ACHN (cell line): ENCODE measurements around the gene JKAMP.

ENCODE experiments used
- DNase-seq: peaks from one replicate; pipeline ENCODE4 v3.0.0-alpha.2; 2015
- in situ Hi-C: cut with HindIII; loops from 2 replicates; pipeline ENCODE4 v1.10.0; 2017; ENCODE audit warnings: low sequenced_read_pairs, low pct_ligation_motif_present, low pct_unique_long_range_greater_than_20kb

Gene JKAMP

DNA sequence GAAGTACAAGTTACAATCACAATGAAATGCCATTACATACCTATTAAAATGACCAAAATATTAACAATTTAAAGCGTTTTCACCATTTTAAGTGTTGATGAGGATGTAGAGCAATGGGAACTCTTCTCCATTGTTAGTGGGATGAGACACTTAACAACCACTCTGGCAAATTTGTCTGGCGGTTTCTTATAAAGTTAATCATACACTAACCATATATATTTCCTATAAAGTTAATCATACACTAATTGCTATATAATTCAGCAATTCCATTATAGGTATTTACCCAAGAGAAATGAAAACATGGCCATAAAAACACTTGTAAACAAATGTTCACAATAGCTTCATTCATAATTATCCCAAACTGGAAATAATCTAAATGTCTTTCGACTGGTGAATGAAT, 35.9 kb downstream of the JKAMP start:
- in situ Hi-C loops, result no loop called here
- DNase-seq, result no peak

DNA sequence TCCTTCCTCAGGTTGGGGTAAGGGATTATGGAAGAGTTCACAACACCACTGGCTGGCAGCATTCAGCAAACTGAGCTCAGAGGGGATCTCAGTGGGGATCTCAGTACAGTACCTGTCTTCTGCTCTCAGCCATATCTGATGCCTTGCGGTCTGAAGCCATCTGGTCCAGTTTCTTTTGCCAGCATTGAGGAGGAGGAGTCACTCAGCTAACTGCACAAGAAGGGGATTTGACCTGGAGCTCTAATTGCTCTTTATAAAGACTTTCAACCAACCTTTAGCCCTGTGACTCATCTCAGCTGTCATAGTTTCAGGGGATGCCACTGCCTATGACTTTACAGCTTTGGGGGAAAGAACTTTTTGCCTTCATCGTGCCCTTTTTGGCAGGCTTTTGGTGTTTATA, 44.9 kb downstream of the JKAMP start:
- no peak for DNase-seq
- in situ Hi-C loops, result no loop called here

DNA sequence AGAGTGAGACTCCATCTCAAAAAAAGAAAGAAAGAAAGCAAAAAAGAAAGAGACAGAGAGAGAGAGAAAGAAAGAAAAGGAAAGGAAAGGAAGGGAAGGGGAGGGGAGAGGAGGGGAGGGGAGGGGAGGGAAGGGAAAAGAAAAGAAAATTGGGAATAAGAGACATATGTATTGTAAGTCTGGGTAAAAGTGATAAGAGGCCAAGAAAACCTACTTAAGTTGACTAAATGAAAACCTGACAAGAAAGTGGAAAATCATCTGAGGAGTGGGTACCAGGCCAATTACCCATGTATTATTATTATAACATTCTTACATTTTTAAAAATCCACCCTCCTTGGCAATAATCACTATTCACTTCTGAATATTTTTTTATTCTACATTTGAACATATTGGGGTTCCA, 46.0 kb downstream of the JKAMP start:
- in situ Hi-C loops, result no loop called here

DNA sequence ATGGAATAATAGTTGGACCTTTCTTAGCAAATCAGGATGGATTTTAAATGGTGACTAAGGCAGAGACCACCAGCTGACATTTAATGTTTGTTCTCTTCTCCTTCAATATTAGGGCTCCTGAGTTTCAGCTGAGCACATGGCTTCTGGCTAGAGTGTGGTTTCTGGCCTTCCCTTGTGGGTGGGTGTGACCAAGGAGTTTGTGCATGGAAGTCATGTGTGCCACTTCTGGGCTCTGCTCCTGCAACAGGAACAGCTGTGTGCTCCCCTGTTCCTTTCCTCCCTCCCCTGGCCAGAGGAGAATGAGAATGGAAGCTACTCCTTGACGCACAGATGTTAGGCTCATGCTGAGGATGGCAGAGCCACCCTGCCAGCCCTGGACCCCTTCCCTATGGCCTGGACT, 48.1 kb downstream of the JKAMP start:
- in situ Hi-C loops, result no loop called here
- no peak for DNase-seq

More for the DNA sequence above, 46.0 kb downstream of the JKAMP start:
- no peak for DNase-seq

DNA sequence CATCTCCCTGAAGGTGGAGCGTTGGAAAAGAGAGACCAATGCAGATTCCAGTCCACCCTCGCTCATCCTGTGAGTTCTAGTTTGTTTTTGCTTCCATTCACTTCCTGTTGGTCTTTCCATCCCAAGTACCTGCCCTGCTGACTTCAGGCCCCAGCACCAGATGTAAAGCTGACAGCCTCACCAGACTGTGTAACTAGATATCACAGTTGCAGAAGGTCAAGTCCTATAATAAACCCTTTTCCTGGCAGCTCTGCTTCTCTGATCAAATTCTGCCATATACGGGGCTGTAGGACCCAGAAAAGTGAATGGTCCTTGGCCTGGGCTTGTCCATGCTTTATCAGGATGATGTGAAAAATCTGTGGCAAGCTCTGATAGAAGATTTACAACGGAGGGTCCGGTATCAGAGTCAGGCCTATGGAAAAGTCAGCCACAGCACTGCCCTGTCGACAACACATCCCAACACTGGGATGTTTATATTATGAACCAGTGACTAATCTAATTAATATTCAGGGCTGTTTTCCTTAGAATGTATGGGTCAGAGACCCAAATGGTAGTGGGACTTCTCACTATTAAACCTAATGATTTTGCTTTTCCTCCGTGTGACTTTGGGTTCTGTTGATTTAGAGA, 50.2 kb downstream of the JKAMP start:
- DNase-seq, result no peak

DNA sequence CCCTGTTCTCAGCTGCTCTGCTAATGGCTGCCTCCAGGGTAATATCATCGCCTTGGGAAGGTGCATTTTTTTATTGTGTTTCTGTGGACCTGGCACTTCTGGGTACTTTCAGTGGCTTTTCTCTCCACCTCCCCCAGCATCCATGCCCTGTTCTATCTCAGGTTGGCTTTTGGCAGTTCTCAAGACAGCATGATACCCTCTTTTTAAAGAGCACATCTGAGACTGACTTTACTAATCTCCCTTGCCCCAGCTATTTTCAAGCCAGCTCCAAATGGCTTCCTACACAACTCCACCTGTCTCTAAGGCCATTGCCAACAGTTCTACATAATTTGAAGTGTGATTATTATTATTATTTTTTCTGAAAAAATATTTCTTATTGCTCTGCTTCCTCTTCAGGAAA, 53.2 kb downstream of the JKAMP start:
- in situ Hi-C loops, result no loop called here
- DNase-seq, result no peak

More for the DNA sequence above, 50.2 kb downstream of the JKAMP start:
- in situ Hi-C loops, result no loop called here

DNA sequence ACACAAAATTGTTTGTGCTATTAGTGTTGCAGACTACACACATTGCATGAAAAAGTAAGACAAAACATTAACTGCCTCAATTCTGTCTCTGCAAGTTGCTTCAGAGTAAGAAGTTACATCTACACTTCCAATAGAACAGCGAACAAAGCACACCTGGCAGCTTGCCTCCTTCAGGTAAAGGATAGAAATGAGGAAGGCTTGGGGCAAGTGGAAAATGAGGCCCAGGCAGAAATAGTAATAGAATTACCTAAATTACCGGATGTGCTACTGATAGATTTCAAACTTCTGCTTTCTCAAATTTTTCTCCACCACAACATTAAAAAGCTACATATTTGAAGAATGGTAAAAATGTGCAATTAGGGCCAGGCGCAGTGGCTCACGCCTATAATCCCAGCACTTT, 54.6 kb downstream of the JKAMP start:
- no peak for DNase-seq

DNA sequence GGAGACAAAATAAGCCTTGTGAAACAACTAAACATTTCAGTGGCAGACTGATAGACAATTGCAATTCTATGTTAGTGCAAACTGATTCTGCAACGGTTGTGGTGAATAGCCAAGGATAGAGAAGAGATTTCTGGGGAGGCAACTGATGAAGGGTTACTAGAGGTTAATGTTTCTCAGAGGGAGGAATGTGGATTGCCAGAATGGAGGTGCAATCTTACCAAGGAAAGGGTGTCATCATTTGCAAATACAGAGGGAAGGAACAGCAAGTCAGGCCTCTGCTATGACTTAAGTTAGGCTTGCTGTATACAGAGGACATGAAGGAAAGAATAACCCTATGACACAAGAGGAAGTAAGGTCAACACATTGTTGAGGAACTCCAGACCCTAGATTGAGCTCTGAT, 56.5 kb downstream of the JKAMP start:
- in situ Hi-C loops, result no loop called here
- DNase-seq, result no peak

More for the DNA sequence above, 54.6 kb downstream of the JKAMP start:
- in situ Hi-C loops, result no loop called here

DNA sequence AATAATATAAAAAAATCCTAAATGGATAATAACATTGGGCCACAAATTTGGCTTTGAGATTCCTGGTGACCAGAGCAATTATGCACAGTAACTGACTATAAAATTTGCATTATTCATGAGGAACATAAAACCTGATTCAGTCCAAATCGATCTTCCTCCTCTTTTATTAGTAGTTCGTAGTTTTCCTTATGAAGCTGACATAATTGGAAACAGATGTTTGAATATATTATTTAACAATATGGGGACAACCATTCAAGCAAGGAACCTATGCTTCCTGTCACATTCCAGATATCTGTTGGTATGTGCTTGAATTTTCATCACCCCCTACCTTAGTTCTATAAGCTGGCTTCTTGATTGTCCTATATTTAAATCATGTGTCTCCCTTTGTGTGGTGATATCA, 57.4 kb downstream of the JKAMP start:
- in situ Hi-C loops, result no loop called here
- no peak for DNase-seq

DNA sequence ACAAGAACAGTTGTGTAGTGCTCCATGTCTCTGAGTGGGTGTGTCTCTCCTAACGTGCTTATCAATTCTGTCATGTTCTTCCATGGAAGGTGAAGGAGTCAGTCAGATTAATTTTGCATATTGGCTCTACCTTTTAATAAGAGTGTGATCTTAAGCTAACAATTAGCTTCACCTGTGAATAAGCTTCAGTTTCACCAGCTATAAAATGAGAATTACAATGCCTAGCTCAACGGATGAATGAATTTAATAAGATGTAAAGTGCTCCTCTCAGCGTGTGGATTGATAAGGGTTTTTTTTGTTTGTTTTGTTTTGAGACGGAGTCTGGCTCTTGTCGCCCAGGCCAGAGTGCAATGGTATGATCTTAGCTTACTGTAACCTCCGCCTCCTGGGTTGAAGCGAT, 59.6 kb downstream of the JKAMP start:
- DNase-seq, result no peak

DNA sequence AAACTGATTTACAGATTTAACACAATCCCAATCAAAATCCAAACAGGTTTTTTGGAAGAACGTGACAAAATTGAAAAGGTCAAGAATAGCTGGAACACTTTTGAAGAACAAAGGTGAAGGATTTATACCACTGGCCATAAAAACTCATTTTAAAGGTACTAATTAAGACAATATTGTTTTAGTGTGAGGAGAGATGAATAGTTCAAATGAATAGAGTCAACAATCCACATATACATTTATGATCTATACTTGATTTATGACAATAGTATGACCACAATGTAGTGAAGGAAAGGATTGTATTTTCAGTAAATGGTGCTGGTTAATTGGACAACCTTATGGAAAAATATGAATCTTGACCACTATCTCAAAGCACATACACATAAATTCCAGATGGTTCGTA, 63.0 kb downstream of the JKAMP start:
- DNase-seq, result no peak
- in situ Hi-C loops, result no loop called here

More for the DNA sequence above, 59.6 kb downstream of the JKAMP start:
- in situ Hi-C loops, result no loop called here
